ENCODE data around the gene SMYD2.

DNA sequence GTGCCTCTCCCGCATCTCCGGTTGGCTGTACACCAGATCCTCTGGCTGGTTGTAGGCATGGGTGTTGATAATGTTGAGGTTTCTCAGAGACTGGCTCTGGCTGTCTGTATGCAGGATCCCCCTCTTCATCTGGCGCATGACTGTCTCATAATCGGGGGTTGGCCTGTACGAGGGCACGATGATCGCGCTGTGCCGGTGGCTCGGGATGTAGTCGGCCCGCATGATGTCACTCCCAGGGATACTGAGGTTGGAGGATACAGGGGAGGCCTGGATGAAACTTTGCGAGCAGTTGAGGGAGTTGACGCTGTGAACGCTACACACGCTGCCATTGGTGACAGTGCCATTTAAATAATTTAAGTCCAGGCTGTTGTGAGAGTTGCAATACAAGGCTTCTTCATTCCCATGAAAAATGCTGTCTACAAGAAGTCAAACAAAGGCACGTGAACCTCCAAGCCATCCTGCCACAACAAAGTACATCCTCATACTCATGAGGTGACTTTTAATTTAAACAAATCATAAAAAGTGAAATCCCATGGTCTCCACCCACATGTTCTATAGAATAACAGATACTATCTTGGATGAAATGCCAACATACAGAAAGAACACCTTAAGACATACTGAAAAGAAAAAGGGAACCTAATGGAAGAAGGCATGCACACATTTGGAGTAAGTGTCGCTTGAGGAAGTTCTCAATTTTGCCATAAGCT is 103.6 kb downstream of the SMYD2 start:
- TF ChIP-seq FOS (IDR thresholded peaks at IDR 0.05; ENCODE audit: borderline replicate concordance, extremely low read depth, insufficient read length) (no peak), NFIC (IDR thresholded peaks at IDR 0.05; ENCODE audit: low read depth, low read length) (no peak)

All from GM12878 (cell line).